GM21360 (cell line): ENCODE data around the gene CCDC188.

ENCODE experiments used
- ATAC-seq: cut with Tn5 transposase; IDR thresholded peaks from one replicate; pipeline ENCODE4 v1.9.1; 2021; ENCODE audit warnings: mild to moderate bottlenecking, moderate library complexity; ENCODE audit not compliant: unreplicated experiment

The CCDC188 gene

GRCh38 chr22:20185750-20186149, 34.9 kb upstream of the CCDC188 start:
- ATAC-seq: no peak

- ATAC-seq: no peak
Measured at GRCh38 chr22:20184501-20185165, 33.8 kb upstream of the CCDC188 start.

GRCh38 chr22:20183823-20184222, 33.0 kb upstream of the CCDC188 start:
- no peak for ATAC-seq

- ATAC-seq: no peak
Measured at GRCh38 chr22:20183101-20183500, 32.2 kb upstream of the CCDC188 start.

- no peak for ATAC-seq
Measured at GRCh38 chr22:20182365-20182764, 31.5 kb upstream of the CCDC188 start.

GRCh38 chr22:20181884-20182236, 31.0 kb upstream of the CCDC188 start:
- no peak for ATAC-seq

- no peak for ATAC-seq
Measured at GRCh38 chr22:20181194-20181883, 30.5 kb upstream of the CCDC188 start.

- no peak for ATAC-seq
Measured at GRCh38 chr22:20180640-20181039, 29.8 kb upstream of the CCDC188 start.

GRCh38 chr22:20180245-20180630, 29.4 kb upstream of the CCDC188 start:
- no peak for ATAC-seq

GRCh38 chr22:20179455-20180244, 28.8 kb upstream of the CCDC188 start:
- ATAC-seq: no peak

- no peak for ATAC-seq
Measured at GRCh38 chr22:20178915-20179227, 28.0 kb upstream of the CCDC188 start.

GRCh38 chr22:20178075-20178914, 27.4 kb upstream of the CCDC188 start:
- no peak for ATAC-seq

- ATAC-seq: no peak
Measured at GRCh38 chr22:20177217-20177911, 26.5 kb upstream of the CCDC188 start.

- ATAC-seq: no peak
Measured at GRCh38 chr22:20176421-20177085, 25.7 kb upstream of the CCDC188 start.

GRCh38 chr22:20175597-20175900, 24.7 kb upstream of the CCDC188 start:
- ATAC-seq: no peak

GRCh38 chr22:20174785-20175596, 24.1 kb upstream of the CCDC188 start:
- no peak for ATAC-seq

GRCh38 chr22:20173772-20174171, 22.9 kb upstream of the CCDC188 start:
- ATAC-seq: no peak

- no peak for ATAC-seq
Measured at GRCh38 chr22:20173246-20173645, 22.4 kb upstream of the CCDC188 start.

GRCh38 chr22:20172141-20172613, 21.3 kb upstream of the CCDC188 start:
- ATAC-seq: no peak
